GM12801 (cell line): ENCODE results near the gene ZNRF2.

ENCODE experiments used
- TF ChIP-seq, protein P1 (sequence below): IDR thresholded peaks from one replicate; pipeline ENCODE4 v1.5.1; 2011; ENCODE audit warnings: control low read depth; ENCODE audit not compliant: insufficient read length; ENCODE audit errors: extremely low read depth

Gene ZNRF2

DNA sequence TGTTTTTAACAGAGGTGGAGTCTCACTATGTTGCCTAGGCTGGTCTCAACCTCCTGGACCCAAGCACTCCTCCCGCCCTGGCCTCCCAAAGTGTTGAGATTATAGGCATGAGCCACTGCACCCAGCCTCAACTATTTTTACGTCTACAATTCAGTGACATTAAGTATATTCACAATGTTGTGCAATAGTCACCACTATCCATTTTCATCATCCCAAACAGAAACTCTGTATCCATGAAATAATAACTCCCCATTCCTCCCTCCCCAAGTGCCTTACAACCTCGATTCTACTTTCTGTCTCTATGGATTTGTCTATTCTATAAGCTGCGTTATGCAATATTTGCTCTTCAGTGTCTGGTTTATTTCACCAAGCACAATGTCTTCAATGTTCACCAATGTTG, 20.3 kb upstream of the ZNRF2 start:
- TF ChIP-seq, protein P1, sequence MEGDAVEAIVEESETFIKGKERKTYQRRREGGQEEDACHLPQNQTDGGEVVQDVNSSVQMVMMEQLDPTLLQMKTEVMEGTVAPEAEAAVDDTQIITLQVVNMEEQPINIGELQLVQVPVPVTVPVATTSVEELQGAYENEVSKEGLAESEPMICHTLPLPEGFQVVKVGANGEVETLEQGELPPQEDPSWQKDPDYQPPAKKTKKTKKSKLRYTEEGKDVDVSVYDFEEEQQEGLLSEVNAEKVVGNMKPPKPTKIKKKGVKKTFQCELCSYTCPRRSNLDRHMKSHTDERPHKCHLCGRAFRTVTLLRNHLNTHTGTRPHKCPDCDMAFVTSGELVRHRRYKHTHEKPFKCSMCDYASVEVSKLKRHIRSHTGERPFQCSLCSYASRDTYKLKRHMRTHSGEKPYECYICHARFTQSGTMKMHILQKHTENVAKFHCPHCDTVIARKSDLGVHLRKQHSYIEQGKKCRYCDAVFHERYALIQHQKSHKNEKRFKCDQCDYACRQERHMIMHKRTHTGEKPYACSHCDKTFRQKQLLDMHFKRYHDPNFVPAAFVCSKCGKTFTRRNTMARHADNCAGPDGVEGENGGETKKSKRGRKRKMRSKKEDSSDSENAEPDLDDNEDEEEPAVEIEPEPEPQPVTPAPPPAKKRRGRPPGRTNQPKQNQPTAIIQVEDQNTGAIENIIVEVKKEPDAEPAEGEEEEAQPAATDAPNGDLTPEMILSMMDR, result no peak

DNA sequence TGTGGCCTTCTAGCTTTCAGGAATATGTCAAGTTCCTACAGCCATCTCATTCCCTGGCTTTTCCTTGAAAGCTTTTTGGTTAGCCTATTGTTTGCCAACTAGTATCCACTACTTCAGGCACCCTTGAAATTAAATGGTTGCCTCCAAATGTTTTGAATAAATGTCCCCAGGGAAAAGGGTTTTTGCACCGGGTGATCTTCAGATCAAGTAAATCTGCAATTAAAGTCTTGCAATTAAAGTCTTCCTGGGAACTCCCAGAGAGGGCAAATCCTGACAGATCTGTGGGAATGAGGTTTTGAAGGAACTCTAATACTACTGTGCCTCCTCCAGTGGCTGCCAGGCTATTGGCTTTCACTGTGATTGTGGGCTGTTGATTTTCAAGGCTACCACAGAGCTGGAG, 17.7 kb upstream of the ZNRF2 start:
- TF ChIP-seq, protein P1, result no peak

DNA sequence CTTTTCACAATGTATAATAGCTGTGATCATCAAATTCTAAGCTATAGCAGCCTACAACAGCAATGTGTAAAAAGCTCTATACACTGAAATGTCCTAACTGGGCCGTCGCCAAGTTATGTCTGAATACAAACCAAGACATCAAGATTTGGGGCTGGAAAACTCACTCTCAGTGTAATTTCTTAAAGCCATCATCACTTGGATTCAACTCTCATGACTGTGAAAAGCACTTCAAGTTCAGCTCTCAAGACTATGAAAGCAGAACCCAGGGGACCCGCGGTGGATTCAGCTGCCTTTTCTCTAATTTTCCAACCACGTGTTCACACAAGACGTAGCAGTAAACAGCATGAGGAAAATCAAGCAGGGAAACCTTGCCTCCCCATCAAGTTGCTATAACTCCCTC, 15.8 kb upstream of the ZNRF2 start:
- TF ChIP-seq, protein P1, result no peak

DNA sequence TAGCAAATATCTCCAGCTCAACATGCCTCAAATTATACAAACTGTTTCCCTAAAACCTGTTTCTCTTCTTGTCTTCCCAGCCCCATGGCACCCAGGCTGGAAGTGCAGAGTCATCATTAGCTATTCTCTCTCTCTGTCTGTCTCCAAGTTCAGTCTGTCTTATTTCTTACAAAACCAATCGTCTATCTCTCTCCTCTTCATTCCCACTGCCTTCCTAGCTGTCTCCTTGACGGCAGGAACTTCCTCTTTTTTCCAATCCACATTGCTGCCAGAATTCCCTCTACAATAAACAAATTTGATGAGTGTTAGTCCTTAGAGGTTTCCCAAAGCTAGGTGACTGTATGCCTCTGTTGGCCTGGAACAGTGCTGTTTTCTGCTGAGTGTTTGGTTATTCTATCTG, 14.9 kb upstream of the ZNRF2 start:
- TF ChIP-seq, protein P1, result no peak

DNA sequence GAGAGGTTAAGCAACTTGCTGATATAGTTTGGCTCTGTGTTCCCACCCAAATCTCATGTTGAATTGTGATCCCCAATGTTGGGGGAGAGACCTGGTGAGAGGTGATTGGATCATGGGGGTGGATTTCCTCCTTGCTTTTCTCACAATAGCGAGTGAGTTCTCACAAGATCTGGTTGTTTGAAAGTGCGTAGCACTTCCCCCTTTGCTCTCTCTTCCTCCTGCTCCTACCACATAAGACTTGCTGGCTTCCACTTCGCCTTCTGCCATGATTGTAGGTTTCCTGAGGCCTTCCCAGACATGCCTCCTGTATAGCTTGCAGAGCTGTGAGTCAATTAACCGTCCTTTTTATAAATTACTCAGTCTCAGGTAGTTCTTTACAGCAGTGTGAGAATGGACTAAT, 13.5 kb upstream of the ZNRF2 start:
- TF ChIP-seq, protein P1, result no peak

DNA sequence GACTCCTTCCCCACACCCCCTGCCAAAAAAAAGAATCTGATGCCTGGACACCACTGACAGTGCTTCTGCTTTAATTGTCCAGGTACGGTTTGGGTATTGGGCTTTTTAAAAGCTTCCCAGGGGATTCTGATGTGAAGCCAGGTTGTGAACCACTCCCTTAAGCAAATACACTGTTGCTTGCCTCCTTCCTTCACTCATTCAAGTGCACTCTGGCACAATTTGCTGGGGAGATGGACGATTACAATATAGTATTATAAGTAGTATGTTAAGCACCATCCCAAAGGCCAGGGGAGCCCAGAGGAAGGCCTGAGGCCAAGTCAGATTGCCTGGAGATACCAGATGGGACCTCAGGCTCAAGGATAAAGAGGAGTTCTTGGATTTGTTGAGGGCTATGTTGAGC, 12.3 kb upstream of the ZNRF2 start:
- TF ChIP-seq, protein P1, result no peak

DNA sequence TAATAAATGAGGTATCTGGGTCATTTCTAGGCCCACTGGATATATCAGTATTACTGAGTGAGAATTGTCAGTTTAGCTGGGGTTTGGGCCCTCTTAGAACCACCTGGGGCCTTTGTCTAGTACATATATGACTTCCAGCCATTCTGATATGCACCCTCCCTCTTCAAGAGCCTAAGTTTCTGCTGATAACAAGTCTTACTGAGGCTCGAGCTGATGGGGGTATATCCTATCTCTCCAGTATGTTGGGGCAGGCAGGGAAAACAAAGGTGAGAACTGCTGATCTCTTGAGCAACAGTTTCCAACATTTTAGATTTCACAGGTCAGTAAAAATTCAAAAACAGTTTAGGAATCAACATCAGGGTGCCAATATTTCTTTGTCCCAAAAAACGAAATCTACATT, 10.8 kb upstream of the ZNRF2 start:
- TF ChIP-seq, protein P1, result no peak

DNA sequence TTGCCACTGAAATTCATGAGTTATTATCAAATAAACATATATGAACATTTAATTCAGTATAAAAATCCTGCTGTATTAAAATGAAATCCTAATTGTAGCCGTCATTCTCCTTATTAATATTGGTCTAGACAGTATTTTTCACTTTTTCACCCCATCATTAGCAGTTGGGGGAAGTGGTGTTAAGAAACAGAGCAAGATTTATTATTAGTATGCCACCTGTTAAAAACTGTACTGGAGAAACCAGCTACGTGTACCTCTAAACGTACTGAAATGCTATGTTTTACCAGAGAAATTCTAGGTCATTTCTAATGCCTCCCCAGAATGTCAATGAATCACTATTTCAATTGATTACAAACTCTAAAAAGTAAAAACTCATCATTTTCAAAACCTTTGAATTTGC, 9.8 kb upstream of the ZNRF2 start:
- TF ChIP-seq, protein P1, result no peak
